ENCODE results near the gene WDR43. TPM values are rescaled to one million over a fixed set of nuclear protein-coding genes. Genes with fewer than 3 reads are reported as not detected.

Gene WDR43
- total and polyA plus RNA-seq, 2 experiments from 2014 or later, result 101 to 140 TPM

DNA sequence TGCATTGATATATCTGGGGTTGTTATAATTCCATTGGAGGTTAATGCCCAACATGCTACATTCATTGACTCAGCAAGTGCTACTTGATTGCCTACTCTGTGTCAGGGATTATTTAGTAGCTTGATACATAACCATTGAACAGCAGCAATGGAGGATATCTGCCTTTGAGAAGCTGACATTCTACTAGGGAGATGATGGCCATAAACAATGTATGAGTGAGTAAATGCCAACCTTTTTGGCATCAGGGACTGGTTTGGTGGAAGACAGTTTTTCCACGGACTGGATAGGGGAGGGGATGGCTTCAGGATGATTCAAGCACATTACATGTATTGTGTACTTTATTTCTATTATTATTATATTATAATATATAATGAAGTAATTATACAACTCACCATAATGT, 54.7 kb downstream of the WDR43 start (continued):
- TF ChIP-seq, protein P1, sequence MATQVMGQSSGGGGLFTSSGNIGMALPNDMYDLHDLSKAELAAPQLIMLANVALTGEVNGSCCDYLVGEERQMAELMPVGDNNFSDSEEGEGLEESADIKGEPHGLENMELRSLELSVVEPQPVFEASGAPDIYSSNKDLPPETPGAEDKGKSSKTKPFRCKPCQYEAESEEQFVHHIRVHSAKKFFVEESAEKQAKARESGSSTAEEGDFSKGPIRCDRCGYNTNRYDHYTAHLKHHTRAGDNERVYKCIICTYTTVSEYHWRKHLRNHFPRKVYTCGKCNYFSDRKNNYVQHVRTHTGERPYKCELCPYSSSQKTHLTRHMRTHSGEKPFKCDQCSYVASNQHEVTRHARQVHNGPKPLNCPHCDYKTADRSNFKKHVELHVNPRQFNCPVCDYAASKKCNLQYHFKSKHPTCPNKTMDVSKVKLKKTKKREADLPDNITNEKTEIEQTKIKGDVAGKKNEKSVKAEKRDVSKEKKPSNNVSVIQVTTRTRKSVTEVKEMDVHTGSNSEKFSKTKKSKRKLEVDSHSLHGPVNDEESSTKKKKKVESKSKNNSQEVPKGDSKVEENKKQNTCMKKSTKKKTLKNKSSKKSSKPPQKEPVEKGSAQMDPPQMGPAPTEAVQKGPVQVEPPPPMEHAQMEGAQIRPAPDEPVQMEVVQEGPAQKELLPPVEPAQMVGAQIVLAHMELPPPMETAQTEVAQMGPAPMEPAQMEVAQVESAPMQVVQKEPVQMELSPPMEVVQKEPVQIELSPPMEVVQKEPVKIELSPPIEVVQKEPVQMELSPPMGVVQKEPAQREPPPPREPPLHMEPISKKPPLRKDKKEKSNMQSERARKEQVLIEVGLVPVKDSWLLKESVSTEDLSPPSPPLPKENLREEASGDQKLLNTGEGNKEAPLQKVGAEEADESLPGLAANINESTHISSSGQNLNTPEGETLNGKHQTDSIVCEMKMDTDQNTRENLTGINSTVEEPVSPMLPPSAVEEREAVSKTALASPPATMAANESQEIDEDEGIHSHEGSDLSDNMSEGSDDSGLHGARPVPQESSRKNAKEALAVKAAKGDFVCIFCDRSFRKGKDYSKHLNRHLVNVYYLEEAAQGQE (IDR thresholded peaks at IDR 0.05; ENCODE audit: unreplicated experiment), result no peak
- peak; percentile 6; the same call in 1 of the 2 replicates for TF ChIP-seq POLR2AphosphoS5 (IDR thresholded peaks at IDR 0.05; ENCODE audit: low read depth)

- Mint-ChIP-seq H3K4me3 (no peak overlapping the region), H3K27me3 (ENCODE audit: insufficient read depth, low read depth, poor library complexity) (peaks cover 10% of the 10 kb centered on the region), H3K27ac (no peak overlapping the region), H3K4me1 (peaks cover 19% of the 10 kb centered on the region), H3K36me3 (ENCODE audit: low read depth) (peaks cover 57% of the 10 kb centered on the region), H3K9me3 (peaks cover 25% of the 10 kb centered on the region)
- no peak for ATAC-seq
- H3K4me3 ChIP-seq, result no peak overlapping the region
- H3K79me2 ChIP-seq (replicated peaks; ENCODE audit: insufficient read depth), result peaks cover 7% of the 10 kb centered on the region; the same call in 1 of the 2 replicates
- TF ChIP-seq EZH2 (IDR thresholded peaks at IDR 0.05; ENCODE audit: low read depth, unreplicated experiment), result no peak
- peak; percentile 27; the same call in 1 of the 2 replicates for TF ChIP-seq POLR2AphosphoS5 (IDR thresholded peaks at IDR 0.05; ENCODE audit: low read depth)
- H4K20me1 ChIP-seq (replicated peaks; ENCODE audit: insufficient read depth), result peaks cover 12% of the 10 kb centered on the region; the same call in 1 of the 2 replicates
- H3K27ac ChIP-seq (ENCODE audit: low read depth), result no peak overlapping the region; the same call in 1 of the 2 replicates
- H3K27me3 ChIP-seq (ENCODE audit: insufficient read depth), result no peaks in the 10 kb centered on the region
- no peak overlapping the region for H3K4me2 ChIP-seq
- H3F3A ChIP-seq (replicated peaks; ENCODE audit: low read depth), result peaks cover 4% of the 10 kb centered on the region; the same call in 1 of the 2 replicates
- no peak overlapping the region for H2AFZ ChIP-seq
- peaks cover 45% of the 10 kb centered on the region for H3K36me3 ChIP-seq (ENCODE audit: insufficient read depth)
- no peaks in the 10 kb centered on the region; the same call in 1 of the 2 replicates for H3K9me2 ChIP-seq (ENCODE audit: insufficient read depth)
- peak; percentile 42 for DNase-seq (ENCODE audit: low spot score)
- peaks cover 15% of the 10 kb centered on the region for H3K4me1 ChIP-seq (ENCODE audit: insufficient read depth)
These were observed 55.3 kb downstream of the WDR43 start for GRCh38 chr2:28949617-28950305.

GRCh38 chr2:28950941-28951630, 56.6 kb downstream of the WDR43 start:
- H3K27ac ChIP-seq (ENCODE audit: low read depth), result peak overlapping the region; percentile 85; the same call in 1 of the 2 replicates
- Mint-ChIP-seq H3K27me3 (ENCODE audit: insufficient read depth, low read depth, poor library complexity) (peaks cover 15% of the 10 kb centered on the region), H3K4me3 (no peak overlapping the region), H3K4me1 (peaks cover 28% of the 10 kb centered on the region), H3K27ac (no peak overlapping the region), H3K36me3 (ENCODE audit: low read depth) (peaks cover 45% of the 10 kb centered on the region), H3K9me3 (peaks cover 25% of the 10 kb centered on the region)
- H3K79me2 ChIP-seq (replicated peaks; ENCODE audit: insufficient read depth), result no peaks in the 10 kb centered on the region; the same call in 1 of the 2 replicates
- H3F3A ChIP-seq (replicated peaks; ENCODE audit: low read depth), result peaks cover 4% of the 10 kb centered on the region; the same call in 1 of the 2 replicates
- DNase-seq (ENCODE audit: low spot score), result no peak
- no peak overlapping the region for H3K4me3 ChIP-seq
- H4K20me1 ChIP-seq (replicated peaks; ENCODE audit: insufficient read depth), result 0 out of 2 replicates have a peak, but pooled peaks cover 10% of the 10 kb centered on the region
- H3K9me2 ChIP-seq (ENCODE audit: insufficient read depth), result no peaks in the 10 kb centered on the region; the same call in 1 of the 2 replicates
- no peak overlapping the region for H2AFZ ChIP-seq
- ATAC-seq, result peak; percentile 8; the same call in 2 of the 3 replicates
- 0 out of 2 replicates have a peak overlapping the region, but pooled peaks have one; percentile 42 for H3K4me2 ChIP-seq
- peaks cover 32% of the 10 kb centered on the region for H3K36me3 ChIP-seq (ENCODE audit: insufficient read depth)
- peaks cover 23% of the 10 kb centered on the region for H3K4me1 ChIP-seq (ENCODE audit: insufficient read depth)
- no peaks in the 10 kb centered on the region for H3K27me3 ChIP-seq (ENCODE audit: insufficient read depth)
- TF ChIP-seq EZH2 (IDR thresholded peaks at IDR 0.05; ENCODE audit: low read depth, unreplicated experiment) (no peak), ZNF114 (CRISPR knock-in tag; IDR thresholded peaks at IDR 0.05) (no peak), CREB1 (CRISPR knock-in tag; IDR thresholded peaks at IDR 0.05; ENCODE audit: low read depth) (no peak), JUNB (IDR thresholded peaks at IDR 0.05; ENCODE audit: unreplicated experiment) (no peak)
- TF ChIP-seq, protein P2, sequence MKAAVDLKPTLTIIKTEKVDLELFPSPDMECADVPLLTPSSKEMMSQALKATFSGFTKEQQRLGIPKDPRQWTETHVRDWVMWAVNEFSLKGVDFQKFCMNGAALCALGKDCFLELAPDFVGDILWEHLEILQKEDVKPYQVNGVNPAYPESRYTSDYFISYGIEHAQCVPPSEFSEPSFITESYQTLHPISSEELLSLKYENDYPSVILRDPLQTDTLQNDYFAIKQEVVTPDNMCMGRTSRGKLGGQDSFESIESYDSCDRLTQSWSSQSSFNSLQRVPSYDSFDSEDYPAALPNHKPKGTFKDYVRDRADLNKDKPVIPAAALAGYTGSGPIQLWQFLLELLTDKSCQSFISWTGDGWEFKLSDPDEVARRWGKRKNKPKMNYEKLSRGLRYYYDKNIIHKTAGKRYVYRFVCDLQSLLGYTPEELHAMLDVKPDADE (IDR thresholded peaks at IDR 0.05), result no peak
- TF ChIP-seq, protein P1 (IDR thresholded peaks at IDR 0.05; ENCODE audit: unreplicated experiment), result no peak

Measured in GM23338 (cell line).